DMS153 treated with DMSO at 0.1 percent for 48 hours (cell line): ENCODE measurements around the gene CSTB.
A peak's percentile ranks its signal among the peaks of the same experiment; 100 is the strongest.

Source experiments
- DNase-seq: peaks from one replicate; lab custom pipeline; 2025; ENCODE audit not compliant: unreplicated experiment; lab: John Stamatoyannopoulos, UW

CSTB gene

DNA sequence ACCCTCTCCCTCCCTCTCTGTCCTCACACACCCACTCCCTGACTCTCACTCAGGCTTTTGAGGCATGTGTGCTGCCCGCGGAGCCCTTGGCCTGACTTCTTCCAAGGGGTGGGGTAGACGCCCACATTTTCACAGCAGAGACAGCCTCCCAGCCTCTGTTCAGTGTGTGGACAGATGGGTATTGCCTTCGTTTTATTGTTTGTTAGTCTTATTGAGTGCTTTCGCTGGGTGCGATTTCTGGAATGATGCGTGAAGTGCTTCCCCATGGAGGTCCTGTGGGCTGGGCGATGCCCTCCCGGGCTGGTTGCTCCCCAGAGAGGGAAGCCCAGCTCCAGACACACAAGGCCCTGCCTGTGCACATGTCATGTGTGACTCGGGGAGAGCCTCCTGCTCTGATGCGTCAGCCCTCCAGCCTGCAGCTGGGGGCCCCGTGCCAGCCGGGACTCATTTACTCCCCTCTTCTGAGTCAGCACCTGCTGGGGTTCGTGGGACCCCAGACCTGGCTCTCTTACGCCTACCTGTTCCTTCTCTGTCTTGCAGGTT lies 42.5 kb downstream of the CSTB start:
- DNase-seq: no peak

DNA sequence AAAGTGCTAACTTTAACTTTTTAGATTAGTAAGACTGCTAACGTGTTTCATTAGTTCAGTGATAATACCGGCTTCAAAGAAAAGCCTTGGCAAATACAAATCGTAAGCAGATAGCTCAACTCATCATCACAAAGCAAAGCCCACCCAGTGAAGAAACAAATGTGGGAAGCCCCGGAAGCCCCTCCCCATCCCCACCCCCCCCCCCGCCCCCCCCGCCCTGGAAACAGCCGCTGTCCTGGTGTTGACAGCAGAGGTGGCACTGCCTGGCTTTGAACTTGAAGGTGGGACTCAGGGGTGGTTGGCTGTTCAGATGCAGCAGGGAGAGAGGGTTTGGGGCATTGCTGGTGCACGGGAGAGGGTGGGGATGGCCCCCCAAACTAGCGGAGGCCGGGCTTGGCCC lies 43.0 kb downstream of the CSTB start:
- no peak for DNase-seq

DNA sequence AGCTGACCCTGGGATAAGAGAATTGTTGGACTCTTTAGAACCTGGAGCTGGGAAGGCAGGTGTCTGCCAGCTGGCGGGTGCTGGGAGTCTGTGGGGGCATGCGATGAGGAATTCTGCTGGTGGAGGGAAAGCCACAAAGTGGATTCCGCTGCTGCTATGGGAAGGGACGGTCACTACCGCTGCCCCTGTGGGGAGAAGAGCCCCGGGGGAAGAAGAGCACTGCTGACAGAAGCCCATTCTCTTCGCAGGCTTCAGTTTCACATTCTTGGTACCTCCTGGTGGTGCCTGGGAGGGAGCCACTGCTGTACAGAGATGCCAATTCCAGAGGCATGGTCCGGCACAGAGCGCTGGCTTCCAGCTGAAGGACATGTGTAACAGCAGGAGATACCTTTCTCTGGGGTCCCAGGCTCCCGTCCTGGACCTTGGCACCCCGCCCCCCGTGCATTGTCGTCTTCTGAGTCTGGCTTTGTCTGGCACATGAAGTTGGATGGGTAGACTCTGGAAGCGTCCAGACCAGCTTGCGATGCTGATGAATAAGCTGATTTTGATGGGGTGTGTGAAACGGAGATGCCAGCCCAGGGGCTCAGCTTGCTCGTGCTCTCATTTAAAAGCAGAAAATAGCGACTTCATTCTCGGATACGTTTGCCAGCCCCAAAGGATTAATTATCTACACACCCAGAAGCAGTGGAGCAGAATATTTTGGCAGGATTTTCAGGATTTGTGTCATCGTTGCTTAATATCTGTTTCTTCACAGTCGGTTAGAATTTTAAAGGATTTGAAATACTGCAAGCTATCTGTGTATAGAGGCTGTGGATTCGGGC lies 44.0 kb downstream of the CSTB start:
- DNase-seq: no peak

DNA sequence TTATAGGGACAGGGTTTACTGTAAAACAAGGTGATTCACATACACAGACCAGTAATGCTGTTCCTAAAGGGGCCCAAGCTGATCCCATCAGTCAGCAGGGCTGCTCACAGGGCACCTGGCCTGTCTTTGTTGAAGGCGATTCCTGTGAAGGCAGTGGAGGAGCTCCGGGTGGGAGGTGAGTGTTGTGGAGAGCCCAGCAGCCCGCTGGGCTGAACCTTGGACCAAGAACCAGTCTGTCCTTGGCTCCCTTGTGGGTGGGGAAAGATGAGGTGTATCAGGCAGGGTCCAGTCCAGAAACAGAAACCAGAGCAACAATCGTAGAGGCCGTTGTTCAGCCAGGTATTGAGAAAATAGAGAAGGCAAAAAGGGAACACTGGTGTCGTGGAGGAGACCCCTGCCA lies 44.6 kb downstream of the CSTB start:
- no peak for DNase-seq

DNA sequence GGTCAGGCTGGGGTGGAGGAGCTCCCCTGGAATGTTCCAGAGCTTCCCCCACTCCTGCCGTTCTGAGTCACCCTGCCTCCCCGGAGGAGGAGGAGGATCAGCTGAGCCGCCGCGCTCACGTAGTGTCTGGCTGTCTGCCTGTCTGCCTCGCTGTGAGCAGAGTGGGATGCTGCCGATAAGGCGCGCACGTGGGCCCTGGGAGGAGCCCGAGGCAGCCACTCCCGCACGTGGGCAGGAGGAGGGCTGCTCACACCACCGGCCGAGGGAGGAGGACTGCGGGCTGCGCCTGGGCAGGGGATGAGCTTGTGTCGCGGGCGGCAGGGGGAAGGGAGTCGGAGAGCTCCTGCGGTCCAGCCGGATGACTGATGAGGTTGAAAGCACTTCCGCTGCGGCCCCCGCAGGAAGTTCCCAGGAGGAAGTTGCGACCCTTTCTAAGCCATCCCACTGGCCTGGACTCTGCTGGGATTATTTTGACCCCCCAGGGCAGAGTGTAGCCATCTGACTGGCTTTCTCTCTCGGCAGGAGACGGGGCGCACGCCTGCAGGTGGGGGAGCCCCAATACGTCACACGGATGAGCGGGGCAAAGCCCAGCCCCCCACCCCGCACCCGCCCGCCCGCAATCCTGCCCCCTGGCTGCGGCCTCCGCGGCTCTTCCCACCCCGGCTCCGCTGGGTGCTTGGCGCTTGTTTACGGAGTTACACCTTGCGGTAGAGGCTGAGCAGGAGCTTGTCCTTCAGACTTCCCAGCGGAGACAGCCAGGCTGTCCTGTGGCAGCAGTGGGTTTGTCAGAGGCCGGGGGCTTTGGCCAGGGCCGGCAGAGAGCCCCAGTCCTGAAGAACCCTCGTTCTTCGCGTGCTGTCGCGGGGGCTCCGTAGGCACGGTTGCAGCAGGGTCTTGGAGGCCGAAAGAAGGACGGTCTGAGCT lies 47.4 kb downstream of the CSTB start:
- DNase-seq: peak; percentile 66

DNA sequence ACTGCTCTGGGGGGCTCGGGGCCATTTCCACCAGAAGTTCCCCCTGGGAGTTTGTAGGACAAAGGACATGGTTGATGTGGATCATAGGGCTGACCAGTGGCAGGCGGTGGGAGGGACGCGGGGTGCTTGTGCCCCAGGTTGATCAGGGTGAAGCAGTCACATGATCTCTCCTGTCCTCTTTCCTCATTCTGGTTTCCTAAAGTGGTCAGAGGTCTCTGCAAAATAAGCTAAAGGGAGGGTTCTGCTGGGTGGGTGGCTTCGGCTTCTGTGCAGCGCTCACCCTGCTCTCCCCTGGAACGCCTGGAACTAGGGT lies 48.0 kb downstream of the CSTB start:
- DNase-seq: no peak

DNA sequence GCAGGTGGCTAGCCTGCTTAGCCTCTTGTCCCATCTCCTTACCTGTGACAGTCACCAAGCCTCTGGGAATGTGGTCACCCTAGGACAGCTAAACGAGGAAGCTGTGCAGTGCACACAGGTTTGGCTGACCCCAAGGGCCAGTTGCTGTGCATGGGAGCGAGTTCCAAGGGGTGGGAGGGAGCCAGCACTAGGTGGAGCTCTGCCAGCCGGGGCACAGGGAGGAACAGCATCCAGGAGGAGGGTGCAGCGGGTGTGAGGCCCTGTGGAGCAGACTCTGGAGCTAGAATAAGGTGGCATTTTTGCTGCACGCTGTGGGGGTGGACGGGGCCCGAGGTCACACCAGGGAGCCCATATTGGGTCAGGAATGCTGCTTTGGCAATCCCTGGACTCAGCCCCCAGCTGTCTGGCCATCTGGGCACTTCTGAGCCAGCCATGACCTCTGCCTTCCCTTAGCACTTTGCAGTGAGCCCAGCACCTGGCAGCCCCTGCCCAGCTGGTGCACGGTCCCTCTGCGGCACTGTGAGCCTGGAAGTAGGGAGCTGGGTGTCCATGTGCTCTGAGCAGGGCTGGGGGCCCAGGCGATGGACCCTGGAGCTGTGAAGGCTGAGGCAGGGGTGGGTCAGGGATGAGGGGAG lies 48.5 kb downstream of the CSTB start:
- DNase-seq: no peak

DNA sequence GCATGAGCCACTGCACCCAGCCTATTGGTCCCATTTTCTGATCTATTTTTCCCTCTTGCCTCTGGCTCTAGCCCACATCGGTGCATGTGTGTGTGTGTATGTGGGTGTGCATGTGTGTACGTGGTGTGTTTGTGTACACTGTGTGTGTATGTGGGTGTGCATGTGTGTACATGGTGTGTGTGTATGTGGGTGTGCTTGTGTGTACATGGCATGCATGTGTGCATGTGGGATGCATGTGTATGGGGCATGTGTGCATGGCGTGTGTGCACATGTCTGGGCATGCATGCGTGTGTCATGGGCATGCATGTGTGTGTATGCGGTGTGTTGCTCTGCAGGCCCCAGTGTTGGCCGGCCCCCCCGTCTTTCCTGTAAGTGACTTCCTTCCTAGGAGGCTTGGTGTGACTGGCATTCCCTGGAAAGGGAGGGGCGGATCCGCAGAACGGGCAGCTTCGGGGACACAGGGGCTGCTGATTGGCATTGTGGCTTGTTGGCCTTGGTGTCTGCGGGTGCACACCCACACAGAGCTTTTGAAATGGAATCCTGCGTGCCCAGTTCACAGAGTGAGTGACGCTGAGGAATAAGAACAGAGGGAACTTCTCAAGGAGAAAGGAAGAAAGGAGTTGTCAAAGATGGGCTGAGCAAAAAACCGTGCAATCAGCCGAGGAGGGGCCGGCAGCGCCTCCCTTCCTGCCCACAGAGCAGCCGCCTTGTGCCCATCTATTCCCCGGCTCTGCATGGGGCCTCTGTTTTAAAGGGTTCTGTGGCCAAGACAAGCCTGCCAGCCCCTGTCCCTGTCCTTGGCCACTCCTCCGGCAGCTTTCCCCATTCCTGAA lies 49.2 kb downstream of the CSTB start:
- no peak for DNase-seq
